NK-92 (cell line): ENCODE measurements around the gene CNGB1.
"Not testable (repeated sequence)": the region's sequence is repeated elsewhere in the genome, so short reads cannot be mapped to it uniquely, and the experiment has no call there.

Experiments used
- DNase-seq: peaks from one replicate; lab custom pipeline; 2025; ENCODE audit not compliant: unreplicated experiment; lab: John Stamatoyannopoulos, UW

The CNGB1 gene

GRCh38 chr16:57868913-57869520 lies 101.9 kb downstream of the CNGB1 start:
- no peak for DNase-seq

- no peak for DNase-seq
Observed at GRCh38 chr16:57867000-57867561, 103.8 kb downstream of the CNGB1 start.

DNA sequence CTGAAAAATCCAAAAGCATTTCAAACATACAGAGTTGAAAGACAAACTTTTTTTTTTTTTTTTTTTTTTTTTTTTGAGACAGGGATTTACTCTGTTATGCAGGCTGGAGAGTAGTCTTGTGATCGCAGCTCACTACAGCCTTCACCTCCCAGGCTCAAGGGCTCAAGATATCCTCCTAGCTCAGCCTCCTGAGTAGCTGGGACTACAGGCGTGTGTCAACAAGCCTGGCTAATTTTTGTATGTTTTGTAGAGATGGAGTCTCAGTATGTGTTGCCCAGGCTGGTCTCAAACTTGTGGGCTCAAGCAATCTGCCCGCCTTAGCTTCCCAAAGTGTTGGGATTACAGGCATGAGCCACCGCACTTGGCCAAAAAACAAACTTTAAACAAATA lies 104.4 kb downstream of the CNGB1 start:
- no peak for DNase-seq

DNA sequence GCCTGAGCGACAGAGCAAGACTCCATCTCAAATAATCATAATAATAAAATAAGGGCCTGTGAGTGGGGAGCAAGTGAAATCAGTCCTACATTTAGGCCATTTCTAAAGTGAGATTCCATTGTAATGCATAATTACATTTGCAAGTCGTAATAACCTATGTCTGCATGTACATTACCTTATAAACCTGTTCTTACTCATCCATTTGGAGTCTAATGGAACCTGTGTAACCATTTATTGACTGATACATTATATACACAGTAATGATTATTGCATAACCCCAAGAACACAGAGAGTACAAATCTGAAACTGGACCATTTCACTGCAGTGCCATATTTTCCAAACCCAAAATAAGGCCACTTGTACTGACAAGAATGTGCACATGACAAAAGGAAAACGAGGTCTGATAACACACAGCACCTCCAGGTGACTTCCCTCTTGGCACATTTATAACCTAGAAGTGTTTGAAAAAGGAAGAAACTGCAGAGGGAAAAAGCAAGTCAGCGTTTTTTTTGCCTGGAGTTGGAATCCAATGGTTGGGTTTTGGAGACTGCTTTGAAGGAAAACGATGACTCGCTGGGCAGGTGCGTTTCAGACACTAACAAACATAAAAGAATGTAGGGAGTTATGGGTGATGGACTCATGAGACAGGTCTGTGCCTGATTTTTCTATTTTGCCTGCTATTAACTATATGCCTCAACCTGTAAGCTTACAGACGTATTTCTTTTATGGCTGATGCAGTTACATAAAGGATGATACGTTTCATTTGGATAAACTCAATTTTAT lies 105.0 kb downstream of the CNGB1 start:
- no peak for DNase-seq

DNA sequence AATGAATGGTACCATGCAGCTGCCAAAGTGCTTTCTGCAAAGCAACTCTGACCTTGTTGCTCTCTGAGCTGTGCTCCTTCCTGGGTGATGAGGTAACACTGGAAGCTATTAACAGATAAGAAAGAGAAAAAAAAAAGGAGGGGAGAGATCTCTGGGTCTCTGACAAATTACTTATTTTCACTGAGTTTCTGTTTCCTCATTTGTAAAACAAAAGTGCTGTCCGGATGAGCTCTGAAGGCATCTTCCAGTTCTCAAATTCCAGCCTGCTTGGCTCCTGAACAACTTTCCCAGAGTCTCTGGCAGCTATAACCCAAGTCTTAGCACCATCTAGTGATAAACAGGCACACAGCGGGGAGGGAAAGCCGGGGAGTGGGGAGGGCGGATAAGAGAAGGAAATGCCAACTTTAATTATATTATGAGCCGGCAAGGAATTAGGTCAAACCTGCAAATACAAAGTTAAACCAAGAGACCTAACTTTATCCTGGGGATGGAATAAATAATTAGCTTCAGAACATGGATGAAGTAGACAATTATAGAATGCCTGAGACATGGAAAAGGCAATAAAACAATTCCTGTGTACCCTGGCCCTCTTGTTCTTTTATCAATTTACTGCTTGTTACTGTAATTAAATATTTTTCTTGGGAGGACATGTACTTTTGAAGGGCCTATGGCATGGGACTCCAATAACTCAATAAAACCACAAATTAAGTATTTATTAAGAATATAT lies 107.3 kb downstream of the CNGB1 start:
- DNase-seq = no peak

DNA sequence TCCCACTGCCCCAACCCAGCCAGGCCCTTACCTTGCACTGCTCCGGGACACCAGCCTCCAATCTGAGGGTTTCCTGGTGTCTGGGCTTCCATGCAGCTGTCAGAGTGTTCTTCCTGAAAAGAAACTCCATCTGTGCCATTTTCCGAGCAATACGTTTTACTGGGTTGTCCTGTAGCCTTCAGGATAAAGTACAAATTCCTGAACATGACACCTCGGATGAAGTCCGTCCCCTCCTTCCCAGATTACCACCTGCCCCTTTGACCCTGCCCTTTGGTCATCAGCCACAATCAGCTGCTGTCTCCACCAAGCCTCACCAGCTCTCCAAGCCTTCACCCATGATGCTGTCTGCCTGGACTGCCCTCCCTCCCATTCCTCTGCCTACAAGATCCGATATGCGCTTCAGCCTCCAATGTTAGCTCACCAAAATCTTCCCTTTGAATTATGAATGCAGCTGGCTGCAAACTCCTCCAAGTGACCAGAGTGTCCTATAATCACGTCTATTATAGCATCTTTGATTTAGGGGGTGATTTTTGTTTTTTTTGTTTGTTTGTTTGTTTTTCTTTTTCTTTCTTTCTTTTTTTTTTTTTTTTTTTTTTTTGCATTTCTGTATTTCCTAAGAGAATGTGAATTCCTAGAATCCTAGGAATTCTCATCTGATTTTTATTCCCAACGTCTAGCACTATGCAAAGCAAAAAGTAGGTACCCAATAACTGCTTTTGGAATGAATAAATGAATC lies 108.1 kb downstream of the CNGB1 start:
- no peak for DNase-seq

DNA sequence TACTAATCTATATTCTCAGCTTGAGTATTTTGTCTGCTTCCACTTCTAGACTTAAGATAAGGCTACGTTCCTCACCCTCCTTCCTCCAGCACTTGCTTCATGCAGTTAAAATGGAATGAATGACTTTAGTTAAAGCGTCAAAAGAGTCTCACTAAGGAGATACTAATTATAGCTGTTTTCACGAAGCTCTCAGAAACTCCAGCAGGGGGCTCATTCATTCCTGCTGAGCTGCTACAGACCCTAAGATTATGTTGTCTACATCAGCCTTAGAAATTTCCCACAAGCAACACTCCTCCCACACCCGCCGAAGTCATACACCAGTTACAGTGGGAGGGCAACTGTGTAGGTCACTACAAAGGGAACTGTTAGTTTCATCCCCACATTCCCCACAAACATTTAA lies 111.6 kb downstream of the CNGB1 start:
- DNase-seq = no peak

DNA sequence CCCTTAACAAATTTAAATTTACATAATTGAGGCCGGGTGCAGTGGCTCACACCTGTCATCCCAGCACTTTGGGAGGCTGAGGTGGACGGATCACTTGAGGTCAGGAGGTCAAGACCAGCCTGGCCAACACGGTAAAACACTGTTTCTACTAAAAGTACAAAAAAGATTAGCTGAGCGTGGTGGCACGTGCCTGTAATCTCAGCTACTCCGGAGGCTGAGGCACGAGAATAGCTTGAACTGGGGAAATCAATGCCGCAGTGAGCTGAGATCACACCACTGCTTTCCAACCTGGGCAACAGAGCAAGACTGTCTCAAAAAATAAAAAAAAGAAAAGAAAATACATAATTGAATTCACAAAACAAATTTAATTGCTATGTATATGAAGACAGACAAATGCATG lies 112.3 kb downstream of the CNGB1 start:
- no peak for DNase-seq

- not testable (repeated sequence) for DNase-seq
Observed at GRCh38 chr16:57857991-57858390, 112.9 kb downstream of the CNGB1 start.

- no peak for DNase-seq
Observed at GRCh38 chr16:57855188-57855587, 115.7 kb downstream of the CNGB1 start.

- no peak for DNase-seq
Observed at GRCh38 chr16:57852189-57852588, 118.7 kb downstream of the CNGB1 start.

GRCh38 chr16:57848181-57848580 lies 122.7 kb downstream of the CNGB1 start:
- no peak for DNase-seq

DNA sequence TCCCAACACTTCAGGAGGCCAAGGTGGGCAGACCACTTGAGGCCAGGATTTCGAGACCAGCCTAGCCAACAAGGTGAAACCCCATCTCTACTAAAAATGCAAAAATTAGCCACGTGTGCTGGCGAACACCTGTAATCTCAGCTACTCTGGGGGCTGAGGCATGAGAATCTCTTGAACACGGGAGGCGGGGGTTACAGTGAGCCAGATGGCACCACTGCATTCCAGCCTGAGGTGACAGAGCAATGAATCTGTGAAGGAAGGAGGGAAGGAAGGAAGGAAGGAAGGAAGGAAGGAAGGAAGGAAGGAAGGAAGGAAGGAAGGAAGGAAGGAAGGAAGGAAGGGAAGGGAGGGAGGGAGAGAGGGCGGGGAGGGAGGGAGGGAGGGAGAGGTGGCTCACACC lies 124.0 kb downstream of the CNGB1 start:
- DNase-seq = not testable (repeated sequence)

DNA sequence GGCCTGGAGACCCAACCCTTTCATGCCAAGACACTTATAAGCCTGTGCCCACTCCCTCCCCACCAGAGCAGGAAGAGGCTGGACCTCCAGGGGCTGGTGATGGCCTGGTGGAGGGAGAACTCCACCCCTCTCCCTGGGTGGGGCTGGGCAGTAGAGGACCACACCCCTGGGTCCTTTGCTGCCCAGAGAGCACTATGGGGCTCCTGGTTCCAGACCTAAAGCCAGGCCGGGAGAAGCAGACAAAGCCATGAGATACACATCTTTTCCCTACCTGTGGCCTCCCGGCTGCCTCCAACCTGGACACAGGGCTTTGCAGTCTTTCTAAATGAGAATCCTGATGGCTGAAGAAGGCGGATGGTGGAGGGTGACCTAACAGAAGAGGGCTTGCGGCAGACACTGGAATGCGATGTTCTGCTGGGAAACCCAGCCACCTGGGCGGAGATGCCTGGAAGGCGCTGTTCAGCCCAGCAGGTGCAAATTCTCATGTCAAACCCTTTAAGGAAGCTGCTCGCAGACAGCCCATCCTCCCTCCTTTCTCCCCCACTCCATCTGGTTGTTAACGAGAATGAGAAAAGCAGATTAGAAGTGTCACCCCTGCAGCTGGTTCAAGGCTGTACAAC lies 124.7 kb downstream of the CNGB1 start:
- no peak for DNase-seq

GRCh38 chr16:57845115-57845514 lies 125.8 kb downstream of the CNGB1 start:
- DNase-seq = no peak

DNA sequence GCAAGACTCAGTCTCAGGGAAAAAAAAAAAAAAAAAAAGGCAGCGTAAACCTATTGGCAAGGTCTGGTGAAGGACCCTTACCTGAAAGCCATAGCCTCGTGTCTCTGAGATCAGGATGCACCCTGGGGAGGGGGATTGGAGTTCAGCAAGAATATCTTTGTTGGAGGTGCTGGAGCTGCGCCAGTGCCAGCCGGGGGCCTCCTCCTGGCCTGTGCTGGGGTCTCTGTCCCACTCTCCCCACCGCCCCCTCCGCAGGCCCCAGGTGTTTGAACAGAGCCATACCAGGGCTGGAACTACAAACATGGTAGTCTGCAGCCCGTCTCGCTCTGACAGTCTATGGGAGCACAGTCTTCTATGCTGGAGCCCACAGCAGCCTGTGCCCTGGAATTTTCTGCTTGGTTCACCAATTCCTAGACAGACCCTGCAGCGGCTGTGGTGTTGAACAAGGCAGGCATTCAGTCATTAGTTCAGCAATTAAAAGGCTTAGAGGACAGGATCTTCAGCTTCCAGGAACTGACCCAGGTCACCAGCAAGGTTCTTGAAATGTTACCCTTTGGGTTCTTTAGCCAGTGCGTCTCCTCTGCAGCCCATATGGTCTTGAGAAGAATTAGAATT lies 126.4 kb downstream of the CNGB1 start:
- DNase-seq = no peak

DNA sequence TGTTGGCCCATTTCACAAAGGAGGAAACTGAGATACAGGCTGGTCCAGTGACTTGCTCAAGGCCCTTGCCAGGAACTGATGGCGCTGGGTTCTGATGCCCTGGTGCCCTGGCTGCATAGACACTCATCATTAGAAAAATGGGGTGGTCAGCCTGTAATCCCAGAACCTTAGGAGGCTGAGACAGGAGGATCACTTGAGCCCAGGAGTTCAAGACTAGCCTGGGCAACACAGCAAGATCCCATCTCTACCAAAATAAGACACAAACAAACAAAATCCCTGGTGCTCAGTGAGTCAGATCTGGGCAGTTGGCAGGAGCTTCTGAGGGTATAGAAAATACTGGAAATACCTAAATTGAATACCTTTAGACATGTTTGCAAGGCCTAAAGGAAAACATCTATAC lies 127.5 kb downstream of the CNGB1 start:
- DNase-seq = no peak

DNA sequence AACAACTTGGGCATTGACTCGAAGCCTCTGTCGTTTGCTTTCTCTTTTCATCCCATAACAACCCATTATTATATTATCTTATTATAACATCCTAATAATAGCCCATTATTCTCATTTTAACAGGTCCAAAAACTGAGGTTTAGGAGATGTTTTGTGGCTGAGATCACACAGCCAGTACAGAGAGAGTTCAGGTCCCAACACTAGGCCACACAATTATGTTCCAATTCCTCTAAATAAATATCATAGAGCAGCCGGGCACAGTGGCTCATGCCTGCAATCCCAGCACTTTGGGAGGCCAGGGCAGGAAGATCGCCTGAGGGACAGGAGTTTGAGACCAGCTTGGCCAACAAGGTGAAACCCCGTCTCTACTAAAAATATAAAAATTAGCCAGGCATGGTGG lies 128.3 kb downstream of the CNGB1 start:
- DNase-seq = no peak

DNA sequence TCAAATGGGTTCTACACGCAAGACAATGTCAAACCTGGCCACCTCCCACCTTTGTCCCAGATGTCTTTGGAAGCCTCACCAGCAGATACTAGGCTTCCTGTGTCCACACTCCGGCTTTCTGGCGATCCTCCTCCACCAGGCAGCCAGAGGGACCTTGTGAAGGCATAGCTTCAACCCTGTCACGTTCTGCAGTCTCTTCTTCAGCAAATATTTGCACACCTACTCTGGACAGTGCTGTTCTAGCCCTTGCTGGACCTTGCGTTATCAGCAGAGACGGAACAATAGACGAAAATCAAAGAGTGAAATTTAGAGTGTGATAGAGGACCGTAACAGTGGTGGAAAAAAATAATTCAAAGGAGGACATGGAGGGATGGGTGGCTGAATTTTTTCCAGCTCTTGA lies 130.1 kb downstream of the CNGB1 start:
- no peak for DNase-seq

GRCh38 chr16:57838161-57838560 lies 132.8 kb downstream of the CNGB1 start:
- no peak for DNase-seq
